DND-41 (cell line): Measurements from ENCODE around the gene NUBPL.

ENCODE experiments used
- EZH2 ChIP-seq: IDR thresholded peaks from 3 replicates; pipeline ENCODE4 v1.6.1; 2012; ENCODE audit warnings: borderline replicate concordance, low read depth, mild to moderate bottlenecking, moderate library complexity, low read length, inconsistent platforms; ENCODE audit not compliant: severe bottlenecking
- TF ChIP-seq, protein P1 (sequence below): IDR thresholded peaks from 2 replicates; pipeline ENCODE4 v1.5.1; 2012; ENCODE audit warnings: borderline replicate concordance, low read length, moderate library complexity, mild to moderate bottlenecking; ENCODE audit not compliant: poor library complexity, severe bottlenecking; ENCODE audit errors: extremely low read depth

- TF ChIP-seq, protein P1, sequence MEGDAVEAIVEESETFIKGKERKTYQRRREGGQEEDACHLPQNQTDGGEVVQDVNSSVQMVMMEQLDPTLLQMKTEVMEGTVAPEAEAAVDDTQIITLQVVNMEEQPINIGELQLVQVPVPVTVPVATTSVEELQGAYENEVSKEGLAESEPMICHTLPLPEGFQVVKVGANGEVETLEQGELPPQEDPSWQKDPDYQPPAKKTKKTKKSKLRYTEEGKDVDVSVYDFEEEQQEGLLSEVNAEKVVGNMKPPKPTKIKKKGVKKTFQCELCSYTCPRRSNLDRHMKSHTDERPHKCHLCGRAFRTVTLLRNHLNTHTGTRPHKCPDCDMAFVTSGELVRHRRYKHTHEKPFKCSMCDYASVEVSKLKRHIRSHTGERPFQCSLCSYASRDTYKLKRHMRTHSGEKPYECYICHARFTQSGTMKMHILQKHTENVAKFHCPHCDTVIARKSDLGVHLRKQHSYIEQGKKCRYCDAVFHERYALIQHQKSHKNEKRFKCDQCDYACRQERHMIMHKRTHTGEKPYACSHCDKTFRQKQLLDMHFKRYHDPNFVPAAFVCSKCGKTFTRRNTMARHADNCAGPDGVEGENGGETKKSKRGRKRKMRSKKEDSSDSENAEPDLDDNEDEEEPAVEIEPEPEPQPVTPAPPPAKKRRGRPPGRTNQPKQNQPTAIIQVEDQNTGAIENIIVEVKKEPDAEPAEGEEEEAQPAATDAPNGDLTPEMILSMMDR = no peak
- TF ChIP-seq EZH2 = no peak
Observed at GRCh38 chr14:31749275-31749674, 188.1 kb downstream of the NUBPL start.
